GM12801 (cell line): ENCODE measurements around the gene SLC4A9.

Experiments
- CTCF ChIP-seq: IDR thresholded peaks from one replicate; pipeline ENCODE4 v1.5.1; 2011; ENCODE audit warnings: control low read depth; ENCODE audit not compliant: insufficient read length; ENCODE audit errors: extremely low read depth

Gene SLC4A9

DNA sequence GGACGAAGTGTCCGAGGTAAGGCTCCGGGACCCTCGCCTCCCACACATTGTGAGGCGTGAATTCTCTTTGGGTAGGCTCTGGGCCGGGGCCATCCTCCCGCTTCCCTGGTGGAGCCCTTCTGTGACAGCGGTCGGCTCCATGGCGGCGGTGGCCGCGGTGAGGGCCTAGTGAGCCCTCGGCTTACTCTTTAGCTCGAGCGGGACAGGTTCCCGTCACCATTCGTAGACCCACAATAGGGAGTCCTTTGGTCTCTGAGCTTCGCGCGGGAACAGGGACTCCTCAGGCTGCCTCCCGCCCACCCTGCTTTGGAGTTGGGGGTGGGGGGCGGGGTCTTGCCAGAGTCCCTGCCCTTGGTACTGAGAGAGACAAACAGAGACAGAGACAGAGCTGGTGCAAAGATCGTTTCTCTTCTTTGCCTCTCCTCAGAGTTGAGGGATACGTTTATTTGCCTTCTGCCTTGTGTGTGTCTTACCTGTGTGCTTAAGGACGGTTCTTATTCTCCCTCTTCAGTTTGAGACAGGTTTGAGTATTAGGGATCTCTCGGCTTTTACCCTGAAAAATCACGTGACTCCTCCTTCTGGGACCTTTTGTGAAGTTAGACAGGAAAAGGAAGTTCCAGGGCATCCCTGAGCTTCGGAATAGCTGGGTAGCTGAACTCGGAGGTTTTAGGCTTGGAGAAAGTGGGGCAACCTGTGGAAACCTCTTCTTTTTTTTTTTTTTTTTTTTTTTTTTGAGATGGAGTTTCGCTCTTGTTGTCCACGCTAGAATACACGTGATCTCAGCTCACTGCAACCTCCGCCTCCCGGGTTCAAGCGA, 42.5 kb downstream of the SLC4A9 start:
- no peak for TF ChIP-seq CTCF

- no peak for TF ChIP-seq CTCF
Observed at GRCh38 chr5:140403613-140404012, 43.6 kb downstream of the SLC4A9 start.

- TF ChIP-seq CTCF: no peak
Observed at GRCh38 chr5:140408750-140409241, 48.8 kb downstream of the SLC4A9 start.

DNA sequence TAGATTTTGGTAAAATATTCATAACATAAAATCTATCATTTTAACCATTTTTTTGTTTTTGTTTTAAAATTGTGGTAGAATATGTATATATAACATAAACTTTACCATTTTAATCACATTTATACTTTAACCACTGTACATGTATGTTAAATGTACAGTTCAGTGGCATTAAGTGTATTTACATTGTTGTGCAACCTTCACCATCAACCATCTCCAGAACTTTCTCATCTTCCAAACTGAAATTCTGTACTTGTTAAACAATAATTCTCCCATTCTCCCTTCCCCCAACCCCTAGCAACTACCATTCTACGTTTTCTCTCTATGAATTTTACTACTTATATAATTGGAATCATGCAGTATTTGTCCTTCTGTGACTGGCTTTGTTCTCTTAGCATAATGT, 53.2 kb downstream of the SLC4A9 start:
- no peak for TF ChIP-seq CTCF

DNA sequence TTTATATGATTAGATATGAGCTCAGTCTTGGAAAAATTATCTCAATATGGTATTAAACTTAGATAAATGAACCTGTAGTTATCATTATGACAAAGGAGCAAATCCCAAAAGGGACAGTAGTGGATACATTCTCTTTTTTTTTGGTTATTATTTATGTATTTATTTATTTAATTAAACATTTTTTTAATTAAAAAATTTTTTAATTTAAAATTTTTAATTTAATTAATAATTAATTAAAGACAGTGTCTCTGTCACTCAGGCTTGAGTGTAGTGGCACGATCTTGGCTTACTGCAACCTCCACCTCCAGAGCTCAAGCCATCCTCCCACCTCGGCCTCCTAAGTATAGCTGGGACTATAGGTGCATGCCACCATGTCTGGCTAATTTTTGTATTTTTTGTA, 57.2 kb downstream of the SLC4A9 start:
- TF ChIP-seq CTCF: no peak

DNA sequence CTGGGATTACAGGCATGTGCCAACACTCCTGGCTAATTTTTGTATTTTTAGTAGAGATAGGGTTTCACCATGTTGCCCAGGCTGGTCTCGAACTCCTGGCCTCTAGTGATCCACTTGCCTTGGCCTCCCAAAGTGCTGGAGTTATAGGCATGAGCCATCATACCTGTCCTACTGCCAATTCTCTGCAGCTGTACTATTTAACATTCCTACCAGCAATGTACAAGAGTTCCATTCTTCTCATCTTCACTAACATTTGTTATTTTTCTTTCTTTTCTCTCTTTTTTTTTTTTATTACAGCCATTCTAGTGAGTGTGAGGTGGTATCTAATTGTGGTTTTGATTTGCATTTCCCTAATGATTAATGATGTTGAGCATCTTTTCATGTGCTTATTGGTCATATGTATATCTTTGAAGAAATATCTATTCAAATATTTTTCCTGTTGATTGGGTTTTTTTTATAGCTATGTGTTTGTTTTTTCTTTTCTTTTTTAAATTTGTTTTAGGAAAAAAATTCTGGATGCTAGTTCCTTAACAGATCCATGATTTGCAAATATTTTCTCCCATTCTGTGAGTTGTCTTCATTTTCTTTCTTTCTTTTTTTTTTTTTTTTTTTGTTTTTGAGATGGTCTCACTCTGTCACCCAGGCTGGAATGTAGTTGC, 59.0 kb downstream of the SLC4A9 start:
- no peak for TF ChIP-seq CTCF

DNA sequence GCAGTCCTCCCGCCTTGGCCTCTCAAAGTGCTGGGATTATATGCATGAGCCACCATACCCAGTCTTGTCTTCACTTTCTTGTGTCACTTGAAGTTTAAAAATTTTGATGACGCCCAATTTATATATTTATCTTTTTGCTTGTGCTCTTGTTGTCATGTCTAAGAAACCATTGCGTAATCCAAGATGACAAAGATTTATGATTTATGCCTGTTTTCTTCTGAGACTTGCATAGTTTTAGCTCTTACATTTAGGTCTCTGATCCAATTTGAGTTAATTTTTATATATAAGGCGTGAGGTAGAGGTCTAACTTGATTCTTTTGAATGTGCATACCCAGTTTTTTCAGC, 60.2 kb downstream of the SLC4A9 start:
- TF ChIP-seq CTCF: no peak
